ENCODE results near the gene TCHH.
"Not testable (repeated sequence)": the region's sequence is repeated elsewhere in the genome, so short reads cannot be mapped to it uniquely, and the experiment has no call there.

DNA sequence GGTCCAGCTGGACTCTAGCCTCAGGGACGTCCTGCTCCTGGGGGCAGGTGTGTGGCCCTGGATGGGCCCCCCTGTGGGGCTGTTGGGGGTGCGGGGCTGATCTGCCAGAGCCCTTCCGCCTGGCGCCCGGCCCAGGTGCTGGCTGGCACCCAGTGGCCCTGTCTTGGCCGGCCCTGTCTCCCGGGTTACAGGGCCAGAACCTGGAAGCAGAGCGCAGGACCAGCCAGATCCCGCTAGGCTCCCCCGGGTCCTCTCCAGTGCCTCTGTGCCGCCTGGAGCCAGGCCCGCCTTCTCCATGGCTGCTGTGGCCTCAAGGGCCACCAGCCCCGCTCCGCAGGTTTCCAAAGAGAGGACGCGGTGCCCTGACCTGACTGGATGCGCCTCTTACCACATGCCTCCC, 34.2 kb downstream of the TCHH start:
- TF ChIP-seq POLR2AphosphoS5 (IDR thresholded peaks at IDR 0.05; ENCODE audit: borderline replicate concordance, low read depth, low read length); EZH2 (IDR thresholded peaks at IDR 0.05); FOXP2 (optimal IDR thresholded peaks at IDR 0.05; ENCODE audit: control extremely low read depth, extremely low read length, insufficient read depth): not testable (repeated sequence)

All from SK-N-MC (cell line).